ENCODE measurements around the gene HSD17B12. TPM values are rescaled to one million over a fixed set of nuclear protein-coding genes. Genes with fewer than 3 reads are reported as not detected.

The HSD17B12 gene
- polyA plus RNA-seq, 2 of the 4 experiments (the other 2 are of a cell fraction): 102 to 103 TPM

- TF ChIP-seq KDM1A (IDR thresholded peaks at IDR 0.05; ENCODE audit: low read depth) (no peak), MAFK (IDR thresholded peaks at IDR 0.05; ENCODE audit: partially characterized antibody) (no peak), JUNB (IDR thresholded peaks at IDR 0.05) (no peak), ZFP36 (IDR thresholded peaks at IDR 0.05; ENCODE audit: borderline replicate concordance, partially characterized antibody) (no peak), REST (IDR thresholded peaks at IDR 0.05) (no peak)
Measured at GRCh38 chr11:43693731-43694130, 13.2 kb downstream of the HSD17B12 start (continued).

- DNase-seq (ENCODE audit: low read depth in 1 of 2, low spot score in 1 of 2): no peak
- H3K4me3 ChIP-seq: no peak overlapping the region
- TF ChIP-seq CHD2 (IDR thresholded peaks at IDR 0.05; ENCODE audit: low read length, partially characterized antibody) (no peak), CBX8 (IDR thresholded peaks at IDR 0.05) (no peak), EP300 (IDR thresholded peaks at IDR 0.05) (no peak), CTCF (IDR thresholded peaks at IDR 0.05) (no peak), MAZ (IDR thresholded peaks at IDR 0.05; ENCODE audit: borderline replicate concordance, low read depth, low read length) (no peak), MYC (IDR thresholded peaks at IDR 0.05; ENCODE audit: borderline replicate concordance, low read length) (no peak), ZSCAN20 (CRISPR knock-in tag; IDR thresholded peaks at IDR 0.05) (no peak), POLR2AphosphoS2 (conservative IDR thresholded peaks at IDR 0.05; ENCODE audit: low read length) (no peak), JUNB (IDR thresholded peaks at IDR 0.05) (no peak), HMGXB4 (CRISPR knock-in tag; IDR thresholded peaks at IDR 0.05; ENCODE audit: borderline replicate concordance) (no peak), ESRRA (IDR thresholded peaks at IDR 0.05; ENCODE audit: borderline replicate concordance, low read length) (no peak), HEYL (CRISPR knock-in tag; IDR thresholded peaks at IDR 0.05) (no peak), HES2 (IDR thresholded peaks at IDR 0.05) (no peak), E2F6 (IDR thresholded peaks at IDR 0.05; ENCODE audit: borderline replicate concordance, low read depth) (no peak), FOSB (CRISPR knock-in tag; IDR thresholded peaks at IDR 0.05) (no peak), KDM1A (IDR thresholded peaks at IDR 0.05; ENCODE audit: low read depth) (no peak), POLR2A (IDR thresholded peaks at IDR 0.05; ENCODE audit: low read length) (no peak)
- H3K9me3 ChIP-seq: no peaks in the 10 kb centered on the region
- H3K4me1 ChIP-seq: peaks cover 4% of the 10 kb centered on the region; the same call in 1 of the 3 replicates
- CTCF ChIA-PET: no interaction called here
- no peak for ATAC-seq
- no peak overlapping the region for H3K4me2 ChIP-seq
- no peak overlapping the region for H3K27ac ChIP-seq
- POLR2A ChIA-PET: no interaction called here
- no peak for FAIRE-seq
- 98% methylated on average over 2 of the region's 2 CpGs for WGBS (ENCODE audit: missing lambda C conversion rate)
Measured at GRCh38 chr11:43694477-43694876, 13.9 kb downstream of the HSD17B12 start.

Measured in A549 (cell line).